ENCODE data around the gene DOK7.

- TF ChIP-seq POLR2AphosphoS5 (IDR thresholded peaks at IDR 0.05; ENCODE audit: low read depth, low read length) (peak; percentile 40; the same call in 1 of the 2 replicates), TAF1 (IDR thresholded peaks at IDR 0.05; ENCODE audit: borderline replicate concordance, insufficient read depth, low read length) (no peak), SIN3A (IDR thresholded peaks at IDR 0.05; ENCODE audit: borderline replicate concordance, insufficient read depth, low read length) (no peak)
- TF ChIP-seq, protein P1, sequence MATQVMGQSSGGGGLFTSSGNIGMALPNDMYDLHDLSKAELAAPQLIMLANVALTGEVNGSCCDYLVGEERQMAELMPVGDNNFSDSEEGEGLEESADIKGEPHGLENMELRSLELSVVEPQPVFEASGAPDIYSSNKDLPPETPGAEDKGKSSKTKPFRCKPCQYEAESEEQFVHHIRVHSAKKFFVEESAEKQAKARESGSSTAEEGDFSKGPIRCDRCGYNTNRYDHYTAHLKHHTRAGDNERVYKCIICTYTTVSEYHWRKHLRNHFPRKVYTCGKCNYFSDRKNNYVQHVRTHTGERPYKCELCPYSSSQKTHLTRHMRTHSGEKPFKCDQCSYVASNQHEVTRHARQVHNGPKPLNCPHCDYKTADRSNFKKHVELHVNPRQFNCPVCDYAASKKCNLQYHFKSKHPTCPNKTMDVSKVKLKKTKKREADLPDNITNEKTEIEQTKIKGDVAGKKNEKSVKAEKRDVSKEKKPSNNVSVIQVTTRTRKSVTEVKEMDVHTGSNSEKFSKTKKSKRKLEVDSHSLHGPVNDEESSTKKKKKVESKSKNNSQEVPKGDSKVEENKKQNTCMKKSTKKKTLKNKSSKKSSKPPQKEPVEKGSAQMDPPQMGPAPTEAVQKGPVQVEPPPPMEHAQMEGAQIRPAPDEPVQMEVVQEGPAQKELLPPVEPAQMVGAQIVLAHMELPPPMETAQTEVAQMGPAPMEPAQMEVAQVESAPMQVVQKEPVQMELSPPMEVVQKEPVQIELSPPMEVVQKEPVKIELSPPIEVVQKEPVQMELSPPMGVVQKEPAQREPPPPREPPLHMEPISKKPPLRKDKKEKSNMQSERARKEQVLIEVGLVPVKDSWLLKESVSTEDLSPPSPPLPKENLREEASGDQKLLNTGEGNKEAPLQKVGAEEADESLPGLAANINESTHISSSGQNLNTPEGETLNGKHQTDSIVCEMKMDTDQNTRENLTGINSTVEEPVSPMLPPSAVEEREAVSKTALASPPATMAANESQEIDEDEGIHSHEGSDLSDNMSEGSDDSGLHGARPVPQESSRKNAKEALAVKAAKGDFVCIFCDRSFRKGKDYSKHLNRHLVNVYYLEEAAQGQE (IDR thresholded peaks at IDR 0.05; ENCODE audit: insufficient read depth in 1 of 2, low read depth in 2 of 2, low read length in 2 of 2): no peak
Observed at GRCh38 chr4:3485011-3485791, 22.1 kb downstream of the DOK7 start.
